Ramos (cell line): ENCODE measurements around the gene FAM53B.

ENCODE experiments used
- in situ Hi-C: fragments of 300-500 bp; cut with MboI; formaldehyde crosslinking; loops from one replicate; pipeline ENCODE4 v1.14.3; 2022; ENCODE audit warnings: low sequenced_read_pairs; ENCODE audit not compliant: unreplicated experiment

FAM53B gene

GRCh38 chr10:124669141-124669823 is 74.9 kb downstream of the FAM53B start:
- in situ Hi-C loops = no loop called here

GRCh38 chr10:124668517-124669051 is 75.6 kb downstream of the FAM53B start:
- in situ Hi-C loops = no loop called here

- in situ Hi-C loops = no loop called here
These were observed 76.5 kb downstream of the FAM53B start for GRCh38 chr10:124667425-124668345.

GRCh38 chr10:124666494-124666893 is 77.7 kb downstream of the FAM53B start:
- in situ Hi-C loops = no loop called here

- in situ Hi-C loops = no loop called here
These were observed 78.2 kb downstream of the FAM53B start for GRCh38 chr10:124665980-124666379.

GRCh38 chr10:124665558-124665957 is 78.6 kb downstream of the FAM53B start:
- in situ Hi-C loops = no loop called here

GRCh38 chr10:124665091-124665490 is 79.1 kb downstream of the FAM53B start:
- in situ Hi-C loops = no loop called here

- in situ Hi-C loops = no loop called here
These were observed 80.3 kb downstream of the FAM53B start for GRCh38 chr10:124663766-124664360.

- in situ Hi-C loops = no loop called here
These were observed 81.0 kb downstream of the FAM53B start for GRCh38 chr10:124663228-124663627.

- in situ Hi-C loops = no loop called here
These were observed 82.5 kb downstream of the FAM53B start for GRCh38 chr10:124661660-124662180.

- in situ Hi-C loops = no loop called here
These were observed 83.6 kb downstream of the FAM53B start for GRCh38 chr10:124660404-124661125.

GRCh38 chr10:124659380-124659779 is 84.8 kb downstream of the FAM53B start:
- in situ Hi-C loops = no loop called here

GRCh38 chr10:124658591-124659242 is 85.5 kb downstream of the FAM53B start:
- in situ Hi-C loops = no loop called here

GRCh38 chr10:124657806-124658205 is 86.4 kb downstream of the FAM53B start:
- in situ Hi-C loops = no loop called here

- in situ Hi-C loops = no loop called here
These were observed 87.6 kb downstream of the FAM53B start for GRCh38 chr10:124656541-124656940.

GRCh38 chr10:124656113-124656490 is 88.1 kb downstream of the FAM53B start:
- in situ Hi-C loops = no loop called here

- in situ Hi-C loops = no loop called here
These were observed 88.7 kb downstream of the FAM53B start for GRCh38 chr10:124655191-124656112.

GRCh38 chr10:124654686-124655085 is 89.5 kb downstream of the FAM53B start:
- in situ Hi-C loops = no loop called here
